ENCODE results near the gene ROBO4. TPM values are rescaled to one million over a fixed set of nuclear protein-coding genes. Genes with fewer than 3 reads are reported as not detected.

ROBO4 gene
- total RNA-seq, 1 donor from 2014 or later = not detected

GRCh38 chr11:124891373-124891861 is 6.2 kb downstream of the ROBO4 start:
- intact Hi-C loops (cut with micrococcal nuclease) = no loop called here
- H3K27me3 Mint-ChIP-seq (ENCODE audit: insufficient read depth) = peaks cover 13% of the 10 kb centered on the region
- H3K36me3 Mint-ChIP-seq (ENCODE audit: low read depth) = no peaks in the 10 kb centered on the region
- no peak for DNase-seq (ENCODE audit: low spot score)
- no peaks in the 10 kb centered on the region for H3K4me1 Mint-ChIP-seq (ENCODE audit: low read depth)
- no peak overlapping the region for H3K27ac Mint-ChIP-seq
- H3K9me3 Mint-ChIP-seq = no peaks in the 10 kb centered on the region
- no peak overlapping the region for H3K4me3 Mint-ChIP-seq

DNA sequence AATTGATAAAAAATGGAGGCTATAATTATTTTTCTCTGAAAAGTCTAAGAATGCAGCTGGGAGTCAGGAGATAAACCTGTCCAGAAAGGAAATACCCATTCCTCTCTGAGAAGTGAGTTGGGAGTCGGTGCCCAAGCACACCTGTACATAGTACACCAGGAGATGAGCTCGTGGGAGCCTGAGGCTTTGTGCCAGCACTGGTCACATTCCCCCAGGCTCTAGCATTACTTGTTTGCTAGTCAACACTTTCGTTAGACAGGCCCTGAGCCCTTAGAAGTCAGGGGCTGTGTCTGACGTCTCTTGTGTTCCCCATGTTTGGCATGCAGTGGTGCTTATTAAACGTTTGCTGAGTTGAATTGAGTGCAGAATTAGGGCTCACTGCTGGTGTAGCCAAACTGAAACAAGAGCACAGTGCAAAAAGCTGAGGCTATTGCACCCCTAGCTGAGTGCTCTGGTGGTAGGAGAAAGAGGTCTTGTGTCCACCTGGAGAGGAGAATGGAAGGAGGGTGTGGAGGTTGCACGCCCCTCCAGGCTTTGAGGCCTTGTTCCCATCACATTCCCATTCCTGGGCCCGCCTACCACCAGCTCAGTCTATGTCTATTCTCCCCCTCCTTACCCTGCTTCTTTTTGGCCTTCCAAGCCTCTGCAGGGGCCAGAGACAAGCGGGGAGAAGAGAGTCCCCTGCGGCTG is 6.8 kb downstream of the ROBO4 start:
- no peaks in the 10 kb centered on the region for H3K36me3 Mint-ChIP-seq (ENCODE audit: low read depth)
- DNase-seq (ENCODE audit: low spot score) = no peak
- H3K9me3 Mint-ChIP-seq = no peaks in the 10 kb centered on the region
- peaks cover 13% of the 10 kb centered on the region for H3K27me3 Mint-ChIP-seq (ENCODE audit: insufficient read depth)
- no peaks in the 10 kb centered on the region for H3K4me1 Mint-ChIP-seq (ENCODE audit: low read depth)
- intact Hi-C loops (cut with micrococcal nuclease) = no loop called here
- H3K27ac Mint-ChIP-seq = no peak overlapping the region
- no peak overlapping the region for H3K4me3 Mint-ChIP-seq

- Mint-ChIP-seq H3K4me1 (ENCODE audit: low read depth) (no peaks in the 10 kb centered on the region), H3K9me3 (no peaks in the 10 kb centered on the region), H3K27me3 (ENCODE audit: insufficient read depth) (peaks cover 16% of the 10 kb centered on the region), H3K27ac (no peak overlapping the region), H3K36me3 (ENCODE audit: low read depth) (no peaks in the 10 kb centered on the region), H3K4me3 (no peak overlapping the region)
- no peak for DNase-seq (ENCODE audit: low spot score)
- intact Hi-C loops (cut with micrococcal nuclease) = no loop called here
These were observed 7.5 kb downstream of the ROBO4 start for GRCh38 chr11:124890151-124890550.

DNA sequence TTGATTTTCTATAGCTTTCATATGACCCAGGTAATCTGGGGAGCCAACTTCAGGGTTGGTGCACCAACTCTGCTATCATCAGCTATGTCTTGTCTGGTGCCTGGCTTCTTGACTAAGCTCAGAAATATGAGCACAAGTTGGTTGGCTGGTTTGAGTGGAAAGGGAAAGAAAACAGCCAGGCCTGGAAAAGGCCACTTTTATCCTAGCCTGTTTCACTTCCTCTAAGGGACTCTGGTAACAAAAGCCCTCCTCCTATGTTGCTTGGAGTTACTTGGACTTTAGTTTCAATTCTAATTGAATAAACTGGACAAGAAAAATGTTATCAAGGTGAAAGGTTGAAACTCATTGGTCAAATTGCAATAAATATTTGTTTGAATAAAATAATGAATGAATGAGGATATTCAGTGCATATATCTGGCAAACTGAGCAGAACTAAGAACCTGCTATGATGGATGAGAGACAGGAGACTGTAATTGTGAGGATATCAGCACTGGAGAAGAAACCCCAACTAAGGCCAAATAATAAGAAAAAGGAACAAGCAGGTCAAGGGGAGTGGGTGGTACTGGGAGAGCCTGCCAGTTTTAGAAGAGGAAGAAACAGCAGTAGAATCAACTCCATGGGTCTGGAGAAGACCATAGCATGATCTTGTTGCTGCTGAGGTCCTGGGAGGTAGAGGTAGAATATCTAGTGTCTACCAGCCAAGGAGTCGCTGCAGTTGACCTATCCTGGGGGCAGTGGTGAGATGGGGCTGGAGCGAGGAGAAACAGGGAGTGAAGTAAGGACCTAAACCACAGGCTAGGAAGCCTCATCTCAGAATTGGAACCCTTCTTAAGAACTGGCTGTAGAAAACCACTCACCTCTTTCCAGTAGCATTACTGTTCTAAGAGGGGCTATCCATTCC is 8.2 kb downstream of the ROBO4 start:
- Mint-ChIP-seq H3K27ac (no peak overlapping the region), H3K4me3 (no peak overlapping the region), H3K36me3 (ENCODE audit: low read depth) (no peaks in the 10 kb centered on the region), H3K27me3 (ENCODE audit: insufficient read depth) (peaks cover 14% of the 10 kb centered on the region), H3K4me1 (ENCODE audit: low read depth) (no peaks in the 10 kb centered on the region), H3K9me3 (no peaks in the 10 kb centered on the region)
- intact Hi-C loops (cut with micrococcal nuclease) = no loop called here
- no peak for DNase-seq (ENCODE audit: low spot score)

DNA sequence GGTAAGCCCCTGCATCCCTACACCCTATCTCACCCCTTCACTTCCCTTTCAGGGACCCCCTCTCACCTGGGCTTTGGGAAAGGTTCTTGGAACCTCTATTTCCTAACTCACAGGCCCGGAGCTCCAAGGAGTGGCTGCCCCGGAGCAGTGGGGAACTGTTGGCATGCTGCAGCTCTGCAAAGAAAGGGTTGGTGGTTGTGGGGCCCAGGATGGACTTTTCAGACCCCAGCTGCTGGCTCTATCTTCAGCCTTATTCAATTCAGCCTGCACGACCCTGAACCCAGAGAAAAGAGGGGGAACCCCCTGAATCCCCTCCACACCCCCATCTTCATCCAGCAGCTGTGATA is 10.0 kb downstream of the ROBO4 start:
- no peak overlapping the region for H3K27ac Mint-ChIP-seq
- DNase-seq (ENCODE audit: low spot score) = no peak
- intact Hi-C loops (cut with micrococcal nuclease) = no loop called here
- no peaks in the 10 kb centered on the region for H3K9me3 Mint-ChIP-seq
- peaks cover 11% of the 10 kb centered on the region for H3K27me3 Mint-ChIP-seq (ENCODE audit: insufficient read depth)
- H3K4me3 Mint-ChIP-seq = no peak overlapping the region
- no peaks in the 10 kb centered on the region for H3K36me3 Mint-ChIP-seq (ENCODE audit: low read depth)
- no peaks in the 10 kb centered on the region for H3K4me1 Mint-ChIP-seq (ENCODE audit: low read depth)

GRCh38 chr11:124886978-124887666 is 10.5 kb downstream of the ROBO4 start:
- Mint-ChIP-seq H3K4me3 (no peak overlapping the region), H3K36me3 (ENCODE audit: low read depth) (no peaks in the 10 kb centered on the region), H3K4me1 (ENCODE audit: low read depth) (no peaks in the 10 kb centered on the region), H3K9me3 (no peaks in the 10 kb centered on the region), H3K27me3 (ENCODE audit: insufficient read depth) (peaks cover 11% of the 10 kb centered on the region), H3K27ac (no peak overlapping the region)
- intact Hi-C loops (cut with micrococcal nuclease) = no loop called here
- DNase-seq (ENCODE audit: low spot score) = no peak

GRCh38 chr11:124886476-124886875 is 11.2 kb downstream of the ROBO4 start:
- Mint-ChIP-seq H3K27ac (no peak overlapping the region), H3K27me3 (ENCODE audit: insufficient read depth) (peaks cover 11% of the 10 kb centered on the region), H3K9me3 (no peaks in the 10 kb centered on the region), H3K4me3 (no peak overlapping the region), H3K4me1 (ENCODE audit: low read depth) (no peaks in the 10 kb centered on the region), H3K36me3 (ENCODE audit: low read depth) (no peaks in the 10 kb centered on the region)
- intact Hi-C loops (cut with micrococcal nuclease) = no loop called here
- DNase-seq (ENCODE audit: low spot score) = no peak

GRCh38 chr11:124884869-124885479 is 12.7 kb downstream of the ROBO4 start:
- Mint-ChIP-seq H3K4me1 (ENCODE audit: low read depth) (no peaks in the 10 kb centered on the region), H3K9me3 (no peaks in the 10 kb centered on the region), H3K27ac (no peak overlapping the region), H3K36me3 (ENCODE audit: low read depth) (no peaks in the 10 kb centered on the region), H3K4me3 (no peak overlapping the region), H3K27me3 (ENCODE audit: insufficient read depth) (peaks cover 8% of the 10 kb centered on the region)
- intact Hi-C loops (cut with micrococcal nuclease) = no loop called here
- DNase-seq (ENCODE audit: low spot score) = no peak

DNA sequence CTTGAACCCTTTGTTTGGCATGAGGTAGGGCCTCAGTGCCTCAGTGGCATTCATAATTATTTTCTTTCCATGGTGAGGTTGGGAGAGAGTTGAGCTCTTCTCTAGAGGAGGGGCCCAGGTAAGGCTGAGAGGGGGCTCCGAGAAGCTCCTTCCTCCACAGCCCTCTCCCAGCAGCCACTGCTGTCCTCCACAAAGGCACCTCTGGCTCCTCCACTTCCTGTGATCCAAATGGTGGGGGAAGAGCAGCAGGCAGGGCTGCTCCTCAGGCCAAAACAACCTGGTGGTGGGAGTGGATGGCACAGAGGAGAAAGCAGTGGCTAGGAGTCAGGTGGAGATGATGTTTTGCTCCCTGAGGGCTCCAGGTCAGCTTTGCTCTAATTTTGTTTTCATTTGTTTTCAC is 13.3 kb downstream of the ROBO4 start:
- no peaks in the 10 kb centered on the region for H3K4me1 Mint-ChIP-seq (ENCODE audit: low read depth)
- DNase-seq (ENCODE audit: low spot score) = no peak
- H3K36me3 Mint-ChIP-seq (ENCODE audit: low read depth) = no peaks in the 10 kb centered on the region
- H3K4me3 Mint-ChIP-seq = no peak overlapping the region
- H3K27me3 Mint-ChIP-seq (ENCODE audit: insufficient read depth) = peaks cover 9% of the 10 kb centered on the region
- intact Hi-C loops (cut with micrococcal nuclease) = no loop called here
- no peaks in the 10 kb centered on the region for H3K9me3 Mint-ChIP-seq
- H3K27ac Mint-ChIP-seq = no peak overlapping the region

DNA sequence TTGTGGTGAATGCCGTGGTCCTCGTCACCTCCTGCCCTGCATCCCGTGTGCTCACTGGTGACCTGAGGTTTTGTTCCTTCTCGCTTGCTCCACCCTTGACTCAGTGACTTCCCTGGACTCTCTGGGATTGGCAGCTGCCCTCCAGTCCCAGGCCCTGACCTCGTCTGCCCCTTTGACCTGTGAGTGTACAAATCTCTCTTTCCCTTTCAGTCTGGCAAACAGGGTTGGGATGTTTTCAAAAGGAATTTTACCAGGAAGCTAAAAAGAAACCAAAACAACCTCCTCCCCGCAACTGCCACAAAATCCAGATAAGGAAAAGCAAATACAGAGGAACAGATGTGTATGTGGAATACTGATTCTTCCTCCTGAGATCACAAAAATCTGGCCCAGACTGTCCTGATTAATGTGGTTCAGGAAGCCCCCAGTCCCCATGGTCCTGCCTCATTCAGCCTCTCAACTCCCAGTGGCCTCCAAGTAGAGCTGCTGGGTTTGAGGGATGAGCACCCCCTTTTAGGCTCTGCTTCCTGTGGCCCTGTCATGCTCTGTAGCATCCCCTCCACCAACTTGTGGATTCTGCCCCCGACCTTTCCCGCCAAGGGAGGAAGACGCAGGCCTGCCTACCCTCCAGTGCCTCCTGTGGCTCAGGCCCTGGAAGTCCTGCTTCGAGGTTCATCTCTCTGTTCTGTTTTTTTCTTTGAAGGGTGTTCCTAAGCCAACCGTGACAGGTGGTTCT is 15.2 kb downstream of the ROBO4 start:
- intact Hi-C loops (cut with micrococcal nuclease) = no loop called here
- H3K36me3 Mint-ChIP-seq (ENCODE audit: low read depth) = no peaks in the 10 kb centered on the region
- peaks cover 9% of the 10 kb centered on the region for H3K27me3 Mint-ChIP-seq (ENCODE audit: insufficient read depth)
- no peak overlapping the region for H3K27ac Mint-ChIP-seq
- H3K4me1 Mint-ChIP-seq (ENCODE audit: low read depth) = peaks cover 1% of the 10 kb centered on the region
- no peak overlapping the region for H3K4me3 Mint-ChIP-seq
- no peaks in the 10 kb centered on the region for H3K9me3 Mint-ChIP-seq
- DNase-seq (ENCODE audit: low spot score) = no peak

DNA sequence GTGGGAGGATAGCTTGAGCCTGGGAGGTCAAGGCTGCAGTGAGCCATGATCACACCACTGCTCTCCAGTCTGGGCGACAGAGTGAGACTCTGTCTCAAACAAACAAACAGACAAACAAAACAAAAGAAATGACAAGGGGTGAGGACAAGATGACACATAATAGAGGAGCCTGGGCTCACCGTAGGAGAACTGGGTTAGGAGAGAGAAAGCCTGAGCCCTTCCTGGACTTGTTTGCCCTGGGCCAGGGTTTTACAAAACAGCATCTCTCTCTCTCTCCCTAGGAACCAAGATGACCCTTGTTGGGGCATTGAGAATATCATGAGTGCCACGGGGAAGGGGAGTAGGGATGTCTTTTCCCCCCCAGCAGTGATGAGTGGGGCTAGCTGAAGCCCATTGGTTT is 16.7 kb downstream of the ROBO4 start:
- Mint-ChIP-seq H3K9me3 (no peaks in the 10 kb centered on the region), H3K27me3 (ENCODE audit: insufficient read depth) (peaks cover 9% of the 10 kb centered on the region), H3K4me3 (no peak overlapping the region), H3K27ac (no peak overlapping the region), H3K36me3 (ENCODE audit: low read depth) (no peaks in the 10 kb centered on the region), H3K4me1 (ENCODE audit: low read depth) (peaks cover 12% of the 10 kb centered on the region)
- intact Hi-C loops (cut with micrococcal nuclease) = no loop called here
- DNase-seq (ENCODE audit: low spot score) = no peak

DNA sequence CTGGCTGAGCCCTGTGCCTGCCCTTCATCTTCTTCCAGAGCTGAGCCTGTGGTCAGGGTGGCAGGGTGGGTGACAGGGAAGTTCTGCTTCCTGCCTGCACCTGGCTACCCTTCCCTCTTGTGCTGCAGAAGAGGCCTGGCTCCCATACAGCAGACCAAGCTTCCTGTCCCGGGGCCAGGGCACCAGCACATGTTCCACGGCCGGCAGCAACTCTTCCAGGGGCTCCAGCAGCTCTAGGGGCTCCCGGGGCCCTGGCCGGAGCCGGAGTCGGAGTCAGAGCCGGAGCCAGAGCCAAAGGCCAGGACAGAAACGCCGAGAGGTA is 17.4 kb downstream of the ROBO4 start:
- Mint-ChIP-seq H3K27ac (no peak overlapping the region), H3K36me3 (ENCODE audit: low read depth) (no peaks in the 10 kb centered on the region), H3K9me3 (no peaks in the 10 kb centered on the region), H3K4me3 (no peak overlapping the region), H3K4me1 (ENCODE audit: low read depth) (peaks cover 12% of the 10 kb centered on the region), H3K27me3 (ENCODE audit: insufficient read depth) (peaks cover 13% of the 10 kb centered on the region)
- intact Hi-C loops (cut with micrococcal nuclease) = no loop called here
- DNase-seq (ENCODE audit: low spot score) = no peak

Data from activated T-helper 1 cell treated with anti-CD3 and anti-CD28 coated beads, Interleukin-12 subunit alpha, Interleukin-12 subunit beta, Interleukin-2, Interleukin-4 antibody, amounts not matched to agents 30 ng/mL and 10 ng/mL and 1 ng/mL, durations not matched to agents 14 hours and 24 hours and 36 hours (primary cell).